Liver (tissue), 3 donors: ENCODE results near the gene AGTRAP.

Source experiments
- EGR1 ChIP-seq, 2 donors: IDR thresholded peaks; 2 replicates each; pipeline ENCODE4 v1.6.1; 2016 to 2018; ENCODE audit warnings: antibody characterized with exemption in 2 of 2, low read depth in 2 of 2
- RXRA ChIP-seq, 2 donors: IDR thresholded peaks; 2 replicates each; pipeline ENCODE4 v1.6.1; 2017 to 2018; ENCODE audit warnings: antibody characterized with exemption in 2 of 2, mild to moderate bottlenecking in 1 of 2
- TF ChIP-seq, protein P1 (sequence below): fragments of 150-350 bp; IDR thresholded peaks from 2 replicates; pipeline ENCODE4 v1.5.1; 2017; ENCODE audit warnings: improper control_type of control experiment, low read depth, low read length; ENCODE audit not compliant: missing input control
- donor health status: healthy.
- donor health status: healthy.

DNA sequence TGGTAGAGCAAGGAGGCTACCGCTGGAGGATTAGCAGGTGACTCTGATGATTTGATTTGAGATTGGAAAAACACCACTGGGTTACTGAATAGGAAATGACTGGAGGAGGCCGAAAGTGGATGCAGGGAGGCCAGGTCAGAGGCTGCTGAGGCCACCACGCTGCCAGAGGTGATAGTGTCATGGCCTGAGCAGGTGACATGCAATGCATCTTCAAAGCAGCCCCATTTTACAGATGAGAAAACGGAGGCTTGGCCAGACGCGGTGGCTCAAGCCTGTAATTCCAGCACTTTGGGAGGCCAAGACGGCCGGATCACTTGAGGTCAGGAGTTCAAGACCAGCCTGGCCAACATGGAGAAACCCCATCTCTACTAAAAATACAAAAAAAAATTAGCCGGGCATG, 38.8 kb downstream of the AGTRAP start:
- TF ChIP-seq RXRA (IDR thresholded peaks at IDR 0.05) (no peak), EGR1 (IDR thresholded peaks at IDR 0.05; ENCODE audit: low read depth in 2 of 2) (no peak)
- TF ChIP-seq, protein P1, sequence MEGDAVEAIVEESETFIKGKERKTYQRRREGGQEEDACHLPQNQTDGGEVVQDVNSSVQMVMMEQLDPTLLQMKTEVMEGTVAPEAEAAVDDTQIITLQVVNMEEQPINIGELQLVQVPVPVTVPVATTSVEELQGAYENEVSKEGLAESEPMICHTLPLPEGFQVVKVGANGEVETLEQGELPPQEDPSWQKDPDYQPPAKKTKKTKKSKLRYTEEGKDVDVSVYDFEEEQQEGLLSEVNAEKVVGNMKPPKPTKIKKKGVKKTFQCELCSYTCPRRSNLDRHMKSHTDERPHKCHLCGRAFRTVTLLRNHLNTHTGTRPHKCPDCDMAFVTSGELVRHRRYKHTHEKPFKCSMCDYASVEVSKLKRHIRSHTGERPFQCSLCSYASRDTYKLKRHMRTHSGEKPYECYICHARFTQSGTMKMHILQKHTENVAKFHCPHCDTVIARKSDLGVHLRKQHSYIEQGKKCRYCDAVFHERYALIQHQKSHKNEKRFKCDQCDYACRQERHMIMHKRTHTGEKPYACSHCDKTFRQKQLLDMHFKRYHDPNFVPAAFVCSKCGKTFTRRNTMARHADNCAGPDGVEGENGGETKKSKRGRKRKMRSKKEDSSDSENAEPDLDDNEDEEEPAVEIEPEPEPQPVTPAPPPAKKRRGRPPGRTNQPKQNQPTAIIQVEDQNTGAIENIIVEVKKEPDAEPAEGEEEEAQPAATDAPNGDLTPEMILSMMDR, result no peak
